ENCODE measurements around the gene CTU2. TPM values are rescaled to one million over a fixed set of nuclear protein-coding genes. Genes with fewer than 3 reads are reported as not detected.

The CTU2 gene
- polyA plus RNA-seq, 1 experiment: 16.9 TPM

DNA sequence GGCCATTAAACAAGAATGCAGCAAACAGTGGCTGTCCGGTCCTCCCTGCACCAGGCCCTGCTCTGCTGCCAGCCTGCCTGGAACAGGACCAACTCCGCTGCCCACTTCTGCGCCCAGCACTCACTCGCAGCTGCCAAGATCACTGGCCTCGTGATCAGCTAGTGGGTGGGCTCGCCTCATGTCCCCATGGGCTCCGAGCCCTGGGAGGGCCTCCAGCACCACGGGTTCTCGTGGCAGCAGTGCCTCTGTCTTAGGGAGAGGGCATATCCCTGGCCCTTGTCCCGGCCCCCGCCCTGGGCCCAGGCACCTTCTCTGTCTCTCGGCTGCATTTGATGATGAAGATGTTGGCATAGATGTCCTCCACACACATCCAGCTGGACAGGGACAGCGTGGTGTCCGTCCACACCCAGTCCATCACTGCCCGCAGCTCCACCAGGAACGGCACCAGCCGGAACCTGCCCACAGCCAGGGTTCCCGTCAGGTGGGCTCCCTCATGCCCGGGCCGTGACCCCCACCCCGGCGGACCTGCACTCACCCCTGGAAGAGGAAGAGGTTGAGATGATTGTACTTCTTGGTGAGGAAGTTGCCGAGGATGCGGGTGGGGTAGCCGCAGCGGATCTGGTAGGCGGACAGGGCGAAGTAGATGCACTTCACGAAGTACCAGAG is 13.1 kb downstream of the CTU2 start:
- H3K4me3 ChIP-seq (ENCODE audit: low read depth, low read length): no peak overlapping the region
- TF ChIP-seq, protein P1, sequence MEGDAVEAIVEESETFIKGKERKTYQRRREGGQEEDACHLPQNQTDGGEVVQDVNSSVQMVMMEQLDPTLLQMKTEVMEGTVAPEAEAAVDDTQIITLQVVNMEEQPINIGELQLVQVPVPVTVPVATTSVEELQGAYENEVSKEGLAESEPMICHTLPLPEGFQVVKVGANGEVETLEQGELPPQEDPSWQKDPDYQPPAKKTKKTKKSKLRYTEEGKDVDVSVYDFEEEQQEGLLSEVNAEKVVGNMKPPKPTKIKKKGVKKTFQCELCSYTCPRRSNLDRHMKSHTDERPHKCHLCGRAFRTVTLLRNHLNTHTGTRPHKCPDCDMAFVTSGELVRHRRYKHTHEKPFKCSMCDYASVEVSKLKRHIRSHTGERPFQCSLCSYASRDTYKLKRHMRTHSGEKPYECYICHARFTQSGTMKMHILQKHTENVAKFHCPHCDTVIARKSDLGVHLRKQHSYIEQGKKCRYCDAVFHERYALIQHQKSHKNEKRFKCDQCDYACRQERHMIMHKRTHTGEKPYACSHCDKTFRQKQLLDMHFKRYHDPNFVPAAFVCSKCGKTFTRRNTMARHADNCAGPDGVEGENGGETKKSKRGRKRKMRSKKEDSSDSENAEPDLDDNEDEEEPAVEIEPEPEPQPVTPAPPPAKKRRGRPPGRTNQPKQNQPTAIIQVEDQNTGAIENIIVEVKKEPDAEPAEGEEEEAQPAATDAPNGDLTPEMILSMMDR (IDR thresholded peaks at IDR 0.05; ENCODE audit: insufficient read depth, low read depth, low read length): no peak
- H3K36me3 ChIP-seq (ENCODE audit: control insufficient read depth, insufficient read depth, low read length): peaks cover 71% of the 10 kb centered on the region
- DNase-seq (ENCODE audit: low read depth): no peak
- POLR2A ChIA-PET: no interaction called here
- H3K27me3 ChIP-seq (ENCODE audit: control insufficient read depth, insufficient read depth, low read length): no peaks in the 10 kb centered on the region
- CTCF ChIA-PET: interaction anchor here (1.0 to 3.6 kb wide), 2 partner anchors 12 to 18 kb away, joined by 4 to 14 read pairs; no protein-coding TSS in a partner anchor

DNA sequence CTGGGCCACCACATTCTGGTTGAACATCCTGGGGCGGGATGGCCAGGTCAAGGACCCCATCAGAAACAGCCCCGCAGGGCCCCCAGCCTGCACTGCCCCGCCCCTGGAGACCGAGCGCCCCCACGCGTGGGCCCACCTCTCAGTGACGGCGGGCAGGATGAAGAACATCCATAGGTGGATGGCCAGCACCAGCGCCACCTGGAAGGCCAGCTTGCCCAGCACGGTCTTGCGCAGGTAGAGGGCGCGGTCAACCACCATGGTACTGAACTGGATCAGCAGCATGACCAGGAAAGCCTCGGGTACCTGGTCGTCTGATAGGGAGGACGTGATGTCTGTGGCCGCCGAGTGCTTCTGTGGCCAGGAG is 13.6 kb downstream of the CTU2 start:
- no peak for DNase-seq (ENCODE audit: low read depth)
- CTCF ChIA-PET: interaction anchor here (1.3 to 3.6 kb wide), 2 partner anchors 17 to 23 kb away, joined by 4 to 14 read pairs; no protein-coding TSS in a partner anchor
- TF ChIP-seq, protein P1 (IDR thresholded peaks at IDR 0.05; ENCODE audit: insufficient read depth, low read depth, low read length): no peak
- Histone ChIP-seq H3K36me3 (ENCODE audit: control insufficient read depth, insufficient read depth, low read length) (peaks cover 72% of the 10 kb centered on the region), H3K4me3 (ENCODE audit: low read depth, low read length) (no peak overlapping the region), H3K27me3 (ENCODE audit: control insufficient read depth, insufficient read depth, low read length) (no peaks in the 10 kb centered on the region)
- POLR2A ChIA-PET: no interaction called here

DNA sequence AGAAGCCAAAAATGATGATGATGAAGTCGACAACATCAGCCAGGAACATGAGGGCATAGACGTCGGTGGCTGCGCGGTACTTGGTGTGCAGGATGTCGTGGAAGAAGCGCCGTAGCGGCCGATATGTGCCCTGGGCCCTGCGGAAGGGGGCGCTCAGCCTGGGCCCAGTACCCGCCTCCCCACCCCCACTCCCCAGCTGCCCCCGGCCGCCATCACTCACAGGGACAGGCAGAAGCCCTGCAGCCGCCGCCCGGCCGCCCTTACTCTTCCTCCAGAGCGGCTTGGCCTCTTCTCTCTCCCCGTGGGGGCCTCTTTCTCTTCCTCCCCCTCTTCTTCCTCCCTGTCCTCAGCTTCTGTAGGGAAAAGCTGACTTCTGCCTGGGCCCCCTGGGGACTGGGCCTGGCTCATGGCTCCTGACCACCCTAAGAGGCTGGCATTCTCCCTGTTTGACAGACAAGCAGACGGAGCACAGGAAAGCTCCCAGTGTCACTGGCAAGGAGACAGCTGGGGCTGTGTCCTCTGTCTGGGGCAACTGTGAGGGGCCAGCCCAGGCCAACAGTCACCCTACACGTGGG is 14.2 kb downstream of the CTU2 start:
- Histone ChIP-seq H3K4me3 (ENCODE audit: low read depth, low read length) (no peak overlapping the region), H3K36me3 (ENCODE audit: control insufficient read depth, insufficient read depth, low read length) (peaks cover 72% of the 10 kb centered on the region), H3K27me3 (ENCODE audit: control insufficient read depth, insufficient read depth, low read length) (no peaks in the 10 kb centered on the region)
- no peak for DNase-seq (ENCODE audit: low read depth)
- TF ChIP-seq, protein P1 (IDR thresholded peaks at IDR 0.05; ENCODE audit: insufficient read depth, low read depth, low read length): no peak
- ChIA-PET POLR2A (no interaction called here), CTCF (interaction anchor here (1.3 to 3.6 kb wide), 2 partner anchors 17 to 22 kb away, joined by 4 to 14 read pairs; no protein-coding TSS in a partner anchor)

DNA sequence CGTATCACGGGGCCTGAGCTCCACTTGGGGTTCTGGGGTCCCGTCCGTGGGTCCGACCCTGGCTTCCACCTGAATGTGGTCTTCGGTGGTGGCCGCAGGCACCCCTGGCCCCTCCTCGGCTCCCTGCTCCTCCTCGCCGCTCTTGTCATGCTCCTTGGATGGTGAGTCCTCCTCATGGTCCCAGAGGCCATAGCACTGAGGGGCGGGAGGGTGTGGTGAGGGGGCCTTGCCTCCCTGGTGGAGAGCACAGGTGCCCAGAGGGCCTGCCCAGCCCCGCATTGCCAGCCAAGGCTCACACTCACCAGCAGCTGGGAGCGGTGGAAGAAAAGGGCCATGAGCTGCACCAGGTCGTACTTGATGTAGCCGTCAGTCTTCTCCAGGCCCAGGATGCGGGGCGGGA is 14.9 kb downstream of the CTU2 start:
- H3K27me3 ChIP-seq (ENCODE audit: control insufficient read depth, insufficient read depth, low read length): no peaks in the 10 kb centered on the region
- peaks cover 73% of the 10 kb centered on the region for H3K36me3 ChIP-seq (ENCODE audit: control insufficient read depth, insufficient read depth, low read length)
- no peak for DNase-seq (ENCODE audit: low read depth)
- CTCF ChIA-PET: interaction anchor here (1.2 to 3.6 kb wide), 3 partner anchors 16 to 22 kb away, joined by 4 to 14 read pairs (median 6); no protein-coding TSS in a partner anchor
- TF ChIP-seq, protein P1 (IDR thresholded peaks at IDR 0.05; ENCODE audit: insufficient read depth, low read depth, low read length): no peak
- H3K4me3 ChIP-seq (ENCODE audit: low read depth, low read length): no peak overlapping the region
- POLR2A ChIA-PET: no interaction called here

DNA sequence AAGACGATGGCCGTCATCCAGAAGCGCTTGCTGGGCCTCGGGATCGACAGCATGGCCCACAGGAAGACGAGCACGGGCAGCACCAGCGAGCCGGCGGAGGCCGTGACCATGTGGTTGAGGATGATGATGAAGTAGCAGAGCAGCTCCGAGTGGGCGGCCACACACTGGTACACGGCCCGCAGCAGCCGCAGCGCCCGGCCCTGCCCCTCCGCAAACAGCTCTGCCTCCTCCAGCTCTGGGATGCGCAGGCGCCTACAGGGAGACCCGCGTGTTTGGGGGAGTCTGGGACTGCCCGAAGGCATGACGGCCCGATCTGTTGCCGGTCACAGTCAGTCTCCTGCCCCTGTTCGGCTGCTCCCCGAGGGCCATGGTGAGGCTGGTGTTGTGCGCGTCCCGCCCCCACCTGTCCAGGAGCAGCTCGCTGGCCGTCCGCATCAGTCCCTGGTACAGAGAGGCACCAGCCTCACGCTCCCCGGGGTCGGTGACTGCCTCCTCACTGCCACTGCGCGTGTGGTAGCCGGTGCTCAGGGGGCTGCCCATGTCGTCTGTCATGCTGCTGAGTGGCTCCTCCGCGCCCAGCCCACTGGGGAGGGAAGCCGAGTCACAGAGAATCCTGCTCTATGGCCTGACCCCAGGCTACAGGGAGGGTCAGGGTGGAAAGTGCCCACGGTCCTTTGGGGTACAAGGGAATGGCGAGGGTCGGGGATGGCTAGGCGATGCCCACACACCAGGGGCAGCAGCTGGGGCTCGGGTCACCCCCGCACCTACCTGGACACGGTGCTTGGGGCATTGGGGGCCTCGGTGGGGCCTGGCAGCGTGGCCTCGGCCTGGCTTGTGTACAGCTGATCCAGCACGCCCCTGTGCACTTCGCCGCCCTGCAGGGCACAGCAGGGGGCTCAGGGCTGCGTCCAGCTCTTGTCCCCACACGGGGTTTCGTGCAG is 15.8 kb downstream of the CTU2 start:
- DNase-seq (ENCODE audit: low read depth): no peak
- Histone ChIP-seq H3K4me3 (ENCODE audit: low read depth, low read length) (no peak overlapping the region), H3K36me3 (ENCODE audit: control insufficient read depth, insufficient read depth, low read length) (peaks cover 72% of the 10 kb centered on the region), H3K27me3 (ENCODE audit: control insufficient read depth, insufficient read depth, low read length) (no peaks in the 10 kb centered on the region)
- TF ChIP-seq, protein P1 (IDR thresholded peaks at IDR 0.05; ENCODE audit: insufficient read depth, low read depth, low read length): no peak
- CTCF ChIA-PET: interaction anchor here (0.7 to 1.2 kb wide), 2 partner anchors 15 kb away, joined by 3 to 6 read pairs; no protein-coding TSS in a partner anchor
- POLR2A ChIA-PET: no interaction called here

Measured in BJ (cell line).